Measurements from ENCODE around the gene HRH3. TPM values are rescaled to one million over a fixed set of nuclear protein-coding genes. Genes with fewer than 3 reads are reported as not detected.
A peak's percentile ranks its signal among the peaks of the same experiment; 100 is the strongest.

The HRH3 gene
- total RNA-seq, 1 experiment from 2014 or later: 1.8 TPM

DNA sequence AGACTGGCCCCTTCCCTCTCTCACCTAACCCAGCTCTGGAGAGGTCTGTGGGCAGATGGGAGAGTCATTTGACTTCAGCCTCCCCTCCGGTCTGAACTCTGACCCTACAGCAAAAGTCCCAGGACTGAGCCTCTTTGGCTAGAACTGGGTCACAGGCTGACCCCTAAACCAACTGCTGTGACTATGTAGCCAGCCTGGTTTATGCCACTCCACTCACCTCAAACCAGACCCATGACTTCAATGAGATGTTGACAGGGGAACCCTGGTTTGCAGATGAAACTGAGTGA is 17.4 kb upstream of the HRH3 start:
- Histone ChIP-seq H2AFZ (ENCODE audit: low read length) (no peak overlapping the region), H4K8ac (replicated peaks; ENCODE audit: insufficient read length, low read depth, low read length) (no peak overlapping the region), H3K56ac (ENCODE audit: insufficient read length, low read depth, low read length) (no peak overlapping the region), H2BK5ac (ENCODE audit: insufficient read length, low read length) (no peak overlapping the region), H3K4ac (ENCODE audit: low read depth, low read length) (no peak overlapping the region), H3K4me2 (ENCODE audit: insufficient read depth, insufficient read length, low read length) (no peak overlapping the region), H3K79me2 (ENCODE audit: insufficient read depth, low read length) (peaks cover 7% of the 10 kb centered on the region; the same call in 1 of the 2 replicates), H2AK5ac (ENCODE audit: insufficient read length, low read length) (no peak overlapping the region), H3K4me1 (ENCODE audit: insufficient read depth, low read length) (no peaks in the 10 kb centered on the region), H3K23ac (ENCODE audit: insufficient read length, low read depth, low read length) (no peak overlapping the region), H2BK12ac (ENCODE audit: insufficient read length, low read depth, low read length) (no peak overlapping the region), H2BK120ac (ENCODE audit: low read depth, low read length, poor library complexity, severe bottlenecking) (no peak overlapping the region), H3K18ac (ENCODE audit: insufficient read length, low read depth, low read length) (no peak overlapping the region), H4K5ac (ENCODE audit: insufficient read length, low read depth, low read length) (no peak overlapping the region), H4K91ac (ENCODE audit: insufficient read length, low read depth, low read length) (no peak overlapping the region), H3T11ph (ENCODE audit: low read length) (no peak overlapping the region), H3K23me2 (ENCODE audit: insufficient read length, low read depth, low read length, poor library complexity, severe bottlenecking) (peaks cover 7% of the 10 kb centered on the region), H3K27ac (ENCODE audit: insufficient read length, low read depth, low read length) (no peak overlapping the region), H4K20me1 (ENCODE audit: control insufficient read depth, insufficient read depth, insufficient read length) (no peaks in the 10 kb centered on the region), H2BK15ac (ENCODE audit: low read depth, low read length) (no peak overlapping the region), H3K9ac (ENCODE audit: extremely low read depth, insufficient read length, low read length) (no peak overlapping the region), H2BK20ac (ENCODE audit: low read depth, low read length, poor library complexity, severe bottlenecking) (no peak overlapping the region), H3K79me1 (ENCODE audit: insufficient read depth, low read depth, low read length, poor library complexity, severe bottlenecking) (peaks cover 2% of the 10 kb centered on the region), H3K27me3 (ENCODE audit: insufficient read depth, low read length) (no peaks in the 10 kb centered on the region), H3K14ac (ENCODE audit: insufficient read depth, low read length) (no peak overlapping the region), H3K9me3 (ENCODE audit: control insufficient read depth, low read depth, low read length) (no peaks in the 10 kb centered on the region)
- peaks cover 14 to 26% of the 10 kb centered on the region in 2 experiments for H3K4me1 Mint-ChIP-seq
- H3K9me3 Mint-ChIP-seq: peaks cover 0 to 3% of the 10 kb centered on the region in 2 experiments; a peak in 2 of 5 replicates
- peaks cover 0 to 15% (median 13%) of the 10 kb centered on the region in 3 experiments; a peak in 6 of 7 replicates for H3K36me3 Mint-ChIP-seq (ENCODE audit: insufficient read depth in 1 of 3, low read depth in 3 of 3)
- H3K27me3 Mint-ChIP-seq (ENCODE audit: low read depth): peaks cover 7% of the 10 kb centered on the region
- H3K27ac Mint-ChIP-seq: peak overlapping the region in 2 of 3 experiments; percentile 75 to 86; a peak in 2 of 7 replicates
- no peak for DNase-seq
- H3K4me3 Mint-ChIP-seq: peak overlapping the region; percentile 53 to 79
- TF ChIP-seq, protein P1, sequence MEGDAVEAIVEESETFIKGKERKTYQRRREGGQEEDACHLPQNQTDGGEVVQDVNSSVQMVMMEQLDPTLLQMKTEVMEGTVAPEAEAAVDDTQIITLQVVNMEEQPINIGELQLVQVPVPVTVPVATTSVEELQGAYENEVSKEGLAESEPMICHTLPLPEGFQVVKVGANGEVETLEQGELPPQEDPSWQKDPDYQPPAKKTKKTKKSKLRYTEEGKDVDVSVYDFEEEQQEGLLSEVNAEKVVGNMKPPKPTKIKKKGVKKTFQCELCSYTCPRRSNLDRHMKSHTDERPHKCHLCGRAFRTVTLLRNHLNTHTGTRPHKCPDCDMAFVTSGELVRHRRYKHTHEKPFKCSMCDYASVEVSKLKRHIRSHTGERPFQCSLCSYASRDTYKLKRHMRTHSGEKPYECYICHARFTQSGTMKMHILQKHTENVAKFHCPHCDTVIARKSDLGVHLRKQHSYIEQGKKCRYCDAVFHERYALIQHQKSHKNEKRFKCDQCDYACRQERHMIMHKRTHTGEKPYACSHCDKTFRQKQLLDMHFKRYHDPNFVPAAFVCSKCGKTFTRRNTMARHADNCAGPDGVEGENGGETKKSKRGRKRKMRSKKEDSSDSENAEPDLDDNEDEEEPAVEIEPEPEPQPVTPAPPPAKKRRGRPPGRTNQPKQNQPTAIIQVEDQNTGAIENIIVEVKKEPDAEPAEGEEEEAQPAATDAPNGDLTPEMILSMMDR (conservative IDR thresholded peaks at IDR 0.05): no peak
- no CpG with 5 or more reads among the region's 1 CpG for WGBS (ENCODE audit: extremely low coverage, insufficient read length, low lambda C conversion rate)
